H9 (cell line): ENCODE results near the gene MGRN1. TPM values are rescaled to one million over a fixed set of nuclear protein-coding genes. Genes with fewer than 3 reads are reported as not detected.

Experiments
- DNase-seq: peaks from one replicate; pipeline ENCODE4 v3.0.0-alpha.2; 2017
- H2AFZ ChIP-seq: one replicate; pipeline ENCODE4 v1.6.1; 2013; ENCODE audit warnings: mild to moderate bottlenecking, low read length, control low read depth, moderate library complexity
- H2AK5ac ChIP-seq: 2 replicates; pipeline ENCODE4 v1.6.1; 2013; ENCODE audit warnings: low read length, control low read depth, mixed read lengths; ENCODE audit not compliant: insufficient read length
- H2BK120ac ChIP-seq: one replicate; pipeline ENCODE4 v1.6.1; 2013; ENCODE audit warnings: low read depth, mild to moderate bottlenecking, low read length, control low read depth, inconsistent platforms; ENCODE audit not compliant: poor library complexity, severe bottlenecking
- H2BK12ac ChIP-seq: 2 replicates; pipeline ENCODE4 v1.6.1; 2013; ENCODE audit warnings: low read length, control low read depth, mixed read lengths, low read depth; ENCODE audit not compliant: insufficient read length
- H2BK15ac ChIP-seq: 2 replicates; pipeline ENCODE4 v1.6.1; 2013; ENCODE audit warnings: low read depth, low read length, control low read depth
- H2BK20ac ChIP-seq: one replicate; pipeline ENCODE4 v1.6.1; 2013; ENCODE audit warnings: low read depth, mild to moderate bottlenecking, low read length, control low read depth, inconsistent platforms; ENCODE audit not compliant: poor library complexity, severe bottlenecking
- H2BK5ac ChIP-seq: 2 replicates; pipeline ENCODE4 v1.6.1; 2013; ENCODE audit warnings: low read length, control low read depth, mixed read lengths; ENCODE audit not compliant: insufficient read length
- H3K14ac ChIP-seq: 2 replicates; pipeline ENCODE4 v1.6.1; 2013; ENCODE audit warnings: low read length, control low read depth; ENCODE audit not compliant: insufficient read depth
- H3K18ac ChIP-seq: 2 replicates; pipeline ENCODE4 v1.6.1; 2013; ENCODE audit warnings: low read depth, mild to moderate bottlenecking, mixed read lengths, low read length, control low read depth; ENCODE audit not compliant: insufficient read length
- H3K23ac ChIP-seq: 2 replicates; pipeline ENCODE4 v1.6.1; 2013; ENCODE audit warnings: low read length, control low read depth, mixed read lengths, low read depth; ENCODE audit not compliant: insufficient read length
- H3K23me2 ChIP-seq: 2 replicates; pipeline ENCODE4 v1.6.1; 2013; ENCODE audit warnings: low read depth, mild to moderate bottlenecking, mixed read lengths, low read length, control low read depth; ENCODE audit not compliant: insufficient read length, poor library complexity, severe bottlenecking
- H3K27ac ChIP-seq: 2 replicates; pipeline ENCODE4 v1.5.1; 2013; ENCODE audit warnings: low read length, control low read depth, mixed read lengths, low read depth; ENCODE audit not compliant: insufficient read length
- H3K27me3 ChIP-seq: 2 replicates; pipeline ENCODE4 v1.6.1; 2013; ENCODE audit warnings: low read length, control low read depth, inconsistent platforms; ENCODE audit not compliant: insufficient read depth
- H3K4ac ChIP-seq: 2 replicates; pipeline ENCODE4 v1.6.1; 2013; ENCODE audit warnings: low read depth, mild to moderate bottlenecking, control low read depth, inconsistent platforms, low read length, moderate library complexity
- H3K4me1 ChIP-seq: 2 replicates; pipeline ENCODE4 v1.6.1; 2013; ENCODE audit warnings: low read length, control low read depth, inconsistent platforms; ENCODE audit not compliant: insufficient read depth
- H3K4me2 ChIP-seq: 2 replicates; pipeline ENCODE4 v1.6.1; 2013; ENCODE audit warnings: low read length, control low read depth, mixed read lengths; ENCODE audit not compliant: insufficient read length, insufficient read depth
- H3K56ac ChIP-seq: 2 replicates; pipeline ENCODE4 v1.6.1; 2013; ENCODE audit warnings: low read depth, mild to moderate bottlenecking, mixed read lengths, low read length, control low read depth; ENCODE audit not compliant: insufficient read length
- H3K79me1 ChIP-seq: 2 replicates; pipeline ENCODE4 v1.6.1; 2013; ENCODE audit warnings: low read depth, mild to moderate bottlenecking, moderate library complexity, low read length, control low read depth, inconsistent platforms; ENCODE audit not compliant: insufficient read depth, poor library complexity, severe bottlenecking
- H3K79me2 ChIP-seq: 2 replicates; pipeline ENCODE4 v1.6.1; 2013; ENCODE audit warnings: low read length, control low read depth, inconsistent platforms; ENCODE audit not compliant: insufficient read depth
- H3K9ac ChIP-seq: 2 replicates; pipeline ENCODE4 v1.6.1; 2013; ENCODE audit warnings: low read length, control low read depth, mixed read lengths; ENCODE audit not compliant: insufficient read length; ENCODE audit errors: extremely low read depth
- H3K9me3 ChIP-seq: one replicate; pipeline ENCODE4 v1.6.1; 2013; ENCODE audit warnings: low read depth, low read length, inconsistent platforms; ENCODE audit not compliant: control insufficient read depth
- H3T11ph ChIP-seq: one replicate; pipeline ENCODE4 v1.6.1; 2013; ENCODE audit warnings: mild to moderate bottlenecking, low read length, control low read depth, inconsistent platforms
- H4K20me1 ChIP-seq: one replicate; pipeline ENCODE4 v1.6.1; 2013; ENCODE audit not compliant: control insufficient read depth, insufficient read length, insufficient read depth
- H4K5ac ChIP-seq: 2 replicates; pipeline ENCODE4 v1.6.1; 2013; ENCODE audit warnings: low read depth, mild to moderate bottlenecking, mixed read lengths, low read length, control low read depth; ENCODE audit not compliant: insufficient read length
- H4K8ac ChIP-seq: replicated peaks from 2 replicates; pipeline ENCODE4 v1.6.1; 2013; ENCODE audit warnings: low read length, control low read depth, mixed read lengths, low read depth; ENCODE audit not compliant: insufficient read length
- H4K91ac ChIP-seq: 2 replicates; pipeline ENCODE4 v1.6.1; 2013; ENCODE audit warnings: low read depth, mild to moderate bottlenecking, moderate library complexity, mixed read lengths, low read length, control low read depth; ENCODE audit not compliant: insufficient read length
- H3K27ac Mint-ChIP-seq, 3 experiments: 2 replicates in 2 of 3; 3 replicates in 1 of 3; pipeline ENCODE4 v1.8.0; 2020 to 2021; ENCODE audit warnings: mixed read lengths in 3 of 3, mild to moderate bottlenecking in 1 of 3, moderate library complexity in 1 of 3
- H3K27me3 Mint-ChIP-seq: 2 replicates; pipeline ENCODE4 v1.8.0; 2021; ENCODE audit warnings: low read depth, mild to moderate bottlenecking, moderate library complexity, mixed read lengths
- H3K36me3 Mint-ChIP-seq, 3 experiments: 2 replicates in 2 of 3; 3 replicates in 1 of 3; pipeline ENCODE4 v1.8.0; 2020 to 2021; ENCODE audit warnings: low read depth in 3 of 3, mixed read lengths in 3 of 3; ENCODE audit not compliant: insufficient read depth in 1 of 3
- H3K4me1 Mint-ChIP-seq, 2 experiments: 2 replicates each; pipeline ENCODE4 v1.8.0; 2020; ENCODE audit warnings: mixed read lengths in 2 of 2
- H3K4me3 Mint-ChIP-seq, 2 experiments: 2 replicates in 1 of 2; 3 replicates in 1 of 2; pipeline ENCODE4 v1.8.0; 2020 to 2021; ENCODE audit warnings: mild to moderate bottlenecking in 2 of 2, mixed read lengths in 2 of 2, moderate library complexity in 1 of 2
- H3K9me3 Mint-ChIP-seq, 2 experiments: 2 replicates in 1 of 2; 3 replicates in 1 of 2; pipeline ENCODE4 v1.8.0; 2020; ENCODE audit warnings: mild to moderate bottlenecking in 2 of 2, mixed read lengths in 2 of 2, moderate library complexity in 1 of 2
- CTCF ChIP-seq: fragments of 200-600 bp; sonication (generic); conservative IDR thresholded peaks from 3 replicates; pipeline ENCODE4 v1.8.0; 2021; ENCODE audit warnings: antibody characterized with exemption, mild to moderate bottlenecking
- WGBS: extraction: QIAGEN DNeasy Blood & Tissue Kit; methylation state at CpG from one replicate; pipeline ENCODE4 v1.1.7; 2013; ENCODE audit warnings: missing lambda C conversion rate, low lambda C conversion rate, mixed read lengths; ENCODE audit not compliant: insufficient read length; ENCODE audit errors: extremely low coverage; 5-methylcytosine and 5-hydroxymethylcytosine counted together
- total RNA-seq: library from RNA; stranded (reverse); gene quantifications from 2 replicates; pipeline ENCODE4 v1.2.1, GENCODE V29; 2021

MGRN1 gene
- total RNA-seq, 1 experiment from 2014 or later: 91.6 TPM

- Histone ChIP-seq H3K18ac (no peak overlapping the region), H3K4me2 (no peak overlapping the region)
- peaks cover 14 to 15% of the 10 kb centered on the region in 2 experiments for H3K4me1 Mint-ChIP-seq
Observed at GRCh38 chr16:4583906-4584305, 40.7 kb upstream of the MGRN1 start.

More at GRCh38 chr16:4583906-4584305, 40.7 kb upstream of the MGRN1 start:
- Histone ChIP-seq H3K79me2 (no peaks in the 10 kb centered on the region), H3K27me3 (no peaks in the 10 kb centered on the region), H2BK5ac (no peak overlapping the region), H3K23ac (no peak overlapping the region), H2BK12ac (no peak overlapping the region), H3K79me1 (no peaks in the 10 kb centered on the region), H3K4ac (no peak overlapping the region), H2AK5ac (no peak overlapping the region), H3K27ac (no peak overlapping the region), H4K5ac (no peak overlapping the region), H2BK120ac (no peak overlapping the region), H4K8ac (no peak overlapping the region), H3K9ac (no peak overlapping the region), H2AFZ (no peak overlapping the region), H4K91ac (no peak overlapping the region), H2BK20ac (no peak overlapping the region), H2BK15ac (no peak overlapping the region), H3K23me2 (no peaks in the 10 kb centered on the region), H3K56ac (no peak overlapping the region), H3K4me1 (peaks cover 2% of the 10 kb centered on the region; the same call in 1 of the 2 replicates), H4K20me1 (no peaks in the 10 kb centered on the region), H3T11ph (no peak overlapping the region), H3K9me3 (no peaks in the 10 kb centered on the region), H3K14ac (no peak overlapping the region)
- peaks cover 5 to 10% (median 5%) of the 10 kb centered on the region in 3 experiments; a peak in 5 of 7 replicates for H3K36me3 Mint-ChIP-seq
- H3K27ac Mint-ChIP-seq: no peak overlapping the region
- no peak for DNase-seq
- TF ChIP-seq CTCF: no peak
- H3K27me3 Mint-ChIP-seq: peaks cover 10% of the 10 kb centered on the region; the same call in 1 of the 2 replicates
- H3K9me3 Mint-ChIP-seq: peaks cover 8% of the 10 kb centered on the region in 2 experiments; a peak in 3 of 5 replicates
- H3K4me3 Mint-ChIP-seq: no peak overlapping the region
- WGBS: no CpG with 5 or more reads among the region's 4 CpGs
